IPS DF 4.7 (cell line): ENCODE measurements around the gene HNRNPH3.

ENCODE experiments used
- DNase-seq: peaks from one replicate; pipeline ENCODE4 v3.0.0-alpha.2; 2013; ENCODE audit warnings: low spot score; ENCODE audit errors: extremely low read depth

Gene HNRNPH3

DNA sequence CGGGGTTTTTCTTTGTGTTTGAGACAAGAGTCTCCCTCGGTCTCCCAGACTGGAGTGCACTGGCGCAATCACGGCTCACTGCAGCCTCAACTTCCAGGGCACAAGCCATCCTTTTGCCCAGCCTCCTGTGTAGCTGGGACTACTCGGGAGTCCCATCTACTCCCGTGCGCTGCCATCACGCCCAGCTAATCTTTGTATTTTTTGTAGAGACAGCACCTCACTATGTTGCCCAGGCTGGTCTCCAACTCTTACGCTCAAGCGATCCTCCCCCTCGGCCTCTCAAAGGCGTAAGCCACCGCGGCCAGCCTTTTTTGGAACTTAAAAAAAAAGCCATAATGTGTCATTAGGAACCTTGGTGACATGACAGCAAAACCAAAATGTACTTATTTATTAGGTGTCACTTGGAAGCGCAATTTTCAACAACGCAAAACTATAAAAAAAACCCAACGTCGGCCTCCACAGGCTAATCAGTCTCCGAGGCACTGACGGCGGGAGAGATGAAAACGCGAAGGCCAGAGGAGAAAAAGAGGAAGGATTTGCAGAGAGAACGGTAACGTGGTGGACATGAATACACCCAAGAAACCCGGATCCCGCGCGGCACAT, 911 bp upstream of the HNRNPH3 start:
- no peak for DNase-seq

DNA sequence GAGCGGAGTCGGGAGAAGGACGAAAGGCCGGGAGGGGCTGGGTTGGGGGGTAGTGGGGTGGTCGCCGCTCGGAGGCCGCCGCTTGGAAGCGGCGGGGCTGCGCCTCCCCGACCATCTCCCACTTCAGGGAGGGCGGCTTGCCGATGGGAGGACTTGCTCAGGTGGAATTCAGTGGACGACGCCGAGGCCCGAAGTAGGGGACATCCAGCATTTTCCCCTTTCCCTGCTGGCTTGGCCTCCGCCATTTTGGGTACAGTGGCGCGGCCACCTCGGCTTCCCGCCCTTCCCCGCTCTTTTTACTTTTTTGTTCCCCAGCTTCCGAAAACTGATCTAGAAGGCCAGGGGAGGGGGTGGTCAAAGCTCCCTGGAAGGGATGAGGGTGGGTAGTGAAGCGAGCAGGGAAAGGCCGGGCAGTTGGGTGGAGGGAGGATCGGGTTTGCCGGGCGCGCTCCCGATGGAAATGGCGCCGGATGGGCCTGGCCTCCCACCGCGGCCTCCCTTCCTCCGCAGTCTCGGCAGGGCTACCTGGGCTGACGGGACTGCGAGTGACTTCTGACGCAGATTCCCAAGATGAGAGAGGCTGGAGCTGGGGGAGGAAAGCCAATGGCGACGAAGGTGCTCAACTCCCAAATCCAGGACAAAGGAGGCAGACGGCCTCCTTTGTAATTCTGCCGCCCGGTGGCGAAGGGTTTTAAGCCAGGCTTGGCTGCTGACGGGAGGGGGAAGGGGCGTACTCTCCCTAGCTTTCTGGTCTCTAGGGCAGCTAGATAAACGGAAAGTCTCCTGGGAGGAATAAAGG, 594 bp downstream of the HNRNPH3 start, which contains the start of gene PBLD:
Gene PBLD (minus strand): TSS at position 670 of the 799 bp plus-strand sequence. CDS start 26,084 bp downstream, outside the sequence.
- peak; percentile 58 for DNase-seq

DNA sequence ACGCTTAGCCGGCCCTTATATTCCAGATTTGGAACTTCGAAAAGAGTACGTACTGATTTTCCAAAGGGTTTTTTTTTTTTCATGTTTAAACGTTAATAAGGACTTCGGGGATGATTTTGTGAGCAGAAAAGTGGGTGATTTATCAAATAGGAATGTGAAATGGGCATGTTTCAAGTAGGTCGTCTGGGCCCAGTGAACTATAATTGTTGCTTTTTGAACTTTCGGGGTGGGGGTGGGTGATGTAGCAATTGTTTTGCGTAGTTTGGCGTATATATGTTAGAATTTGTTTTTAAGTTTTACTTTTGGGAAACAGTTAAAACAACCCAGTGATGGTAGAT, 1.2 kb downstream of the HNRNPH3 start:
- DNase-seq: no peak

DNA sequence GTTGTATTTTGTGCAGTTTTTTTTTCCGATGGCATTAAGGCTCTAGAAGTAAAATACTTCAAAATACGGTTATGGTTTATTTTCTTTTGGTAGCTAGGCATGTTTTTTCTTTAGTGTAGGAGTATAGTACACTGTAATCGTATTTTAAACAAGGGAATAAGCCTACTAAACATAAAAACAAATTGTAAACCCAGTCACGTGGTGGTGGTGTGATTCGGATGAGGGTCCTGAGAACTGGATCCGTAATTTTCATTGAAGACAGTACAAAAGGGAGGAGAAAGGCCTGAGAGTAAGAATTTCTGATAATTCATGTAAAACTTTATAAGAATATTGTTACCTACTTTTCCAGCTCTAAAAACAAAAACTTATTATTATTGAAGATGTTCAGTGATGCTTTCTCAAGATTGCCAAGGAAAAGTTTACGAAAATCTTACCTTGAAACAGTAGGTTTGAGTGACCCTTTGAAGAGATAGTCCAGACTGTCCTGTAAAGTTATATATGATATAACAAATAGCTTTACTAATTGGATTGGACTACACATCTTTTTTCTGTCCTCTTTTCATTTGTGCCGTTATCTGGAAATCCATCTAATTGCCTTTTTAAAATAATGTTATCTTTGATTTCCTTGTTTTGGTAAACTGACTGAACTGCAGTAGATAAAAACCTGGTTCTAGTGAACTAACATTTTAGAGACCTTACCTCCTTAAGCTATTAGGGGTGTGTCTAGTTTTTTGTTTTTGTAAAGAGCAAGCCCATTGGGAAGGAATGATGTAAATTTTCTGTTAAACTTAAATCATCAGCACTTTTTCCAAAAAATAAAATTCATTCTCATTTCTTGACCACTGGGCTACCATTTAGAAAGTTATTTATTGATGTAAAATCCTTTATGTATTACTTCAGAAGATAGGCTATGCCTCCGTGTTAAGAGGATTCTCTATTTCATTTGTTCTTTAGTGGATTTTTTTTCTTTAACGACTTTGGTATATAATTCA, 1.9 kb downstream of the HNRNPH3 start:
- no peak for DNase-seq

DNA sequence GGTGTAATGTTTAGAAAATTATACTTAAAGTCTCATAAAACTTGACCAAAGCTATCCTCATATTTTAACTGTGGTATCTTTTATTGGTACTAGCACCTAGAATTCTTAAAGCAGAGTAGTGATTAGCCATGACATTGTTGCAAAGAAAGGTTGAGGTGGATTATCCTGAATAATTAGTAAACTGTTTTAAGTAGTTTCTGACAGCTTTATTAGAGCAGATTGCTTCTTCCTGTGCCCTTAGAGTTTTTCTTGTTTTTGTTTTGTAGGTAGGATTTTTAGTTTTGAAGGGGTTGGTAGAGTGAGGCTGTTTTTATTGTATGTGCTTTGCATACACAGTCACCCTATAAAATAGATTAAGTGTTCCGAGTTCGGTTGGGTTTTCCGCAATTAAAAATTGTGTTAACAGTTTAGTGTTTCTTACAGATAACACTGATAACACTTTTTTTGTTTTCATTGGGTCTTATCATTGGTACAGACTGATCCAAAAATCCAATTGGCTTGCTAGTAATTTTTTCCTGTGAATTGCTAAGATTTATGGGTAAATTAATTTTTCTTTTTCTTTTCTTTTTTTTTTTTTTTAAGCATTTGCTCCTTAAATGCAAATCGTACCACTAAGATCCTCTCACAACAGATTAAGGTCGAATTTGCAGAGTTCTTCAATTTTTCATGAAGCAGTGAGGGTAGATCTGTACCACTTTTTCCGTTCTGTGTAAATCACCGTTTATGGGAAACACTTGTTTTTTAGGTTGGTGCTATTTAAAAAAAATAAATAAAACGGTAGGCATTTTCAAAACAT, 3.0 kb downstream of the HNRNPH3 start:
- no peak for DNase-seq

DNA sequence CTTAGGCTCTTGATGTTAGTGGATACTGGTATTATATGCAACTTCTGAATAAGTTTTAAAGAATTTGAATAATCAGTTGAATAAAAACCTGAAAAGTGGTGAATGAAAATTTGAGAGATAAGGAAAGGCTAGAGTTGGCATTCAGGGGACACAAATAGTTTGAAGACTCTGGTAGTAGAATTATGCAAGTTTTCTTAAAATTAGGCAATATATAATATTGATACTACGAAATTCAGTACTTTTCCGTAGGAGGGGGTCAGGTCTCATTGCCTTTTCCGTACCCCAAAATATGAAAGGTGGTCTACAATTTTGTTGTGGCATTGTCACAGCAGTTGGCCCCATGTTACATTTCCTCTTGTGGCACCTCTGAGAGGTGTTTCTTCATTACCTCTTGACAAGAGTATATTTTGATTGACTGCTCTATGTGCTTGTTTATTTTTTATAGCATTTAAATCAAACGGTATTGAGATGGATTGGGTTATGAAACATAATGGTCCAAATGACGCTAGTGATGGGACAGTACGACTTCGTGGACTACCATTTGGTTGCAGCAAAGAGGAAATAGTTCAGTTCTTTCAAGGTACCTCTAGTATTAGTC, 5.0 kb downstream of the HNRNPH3 start:
- no peak for DNase-seq

DNA sequence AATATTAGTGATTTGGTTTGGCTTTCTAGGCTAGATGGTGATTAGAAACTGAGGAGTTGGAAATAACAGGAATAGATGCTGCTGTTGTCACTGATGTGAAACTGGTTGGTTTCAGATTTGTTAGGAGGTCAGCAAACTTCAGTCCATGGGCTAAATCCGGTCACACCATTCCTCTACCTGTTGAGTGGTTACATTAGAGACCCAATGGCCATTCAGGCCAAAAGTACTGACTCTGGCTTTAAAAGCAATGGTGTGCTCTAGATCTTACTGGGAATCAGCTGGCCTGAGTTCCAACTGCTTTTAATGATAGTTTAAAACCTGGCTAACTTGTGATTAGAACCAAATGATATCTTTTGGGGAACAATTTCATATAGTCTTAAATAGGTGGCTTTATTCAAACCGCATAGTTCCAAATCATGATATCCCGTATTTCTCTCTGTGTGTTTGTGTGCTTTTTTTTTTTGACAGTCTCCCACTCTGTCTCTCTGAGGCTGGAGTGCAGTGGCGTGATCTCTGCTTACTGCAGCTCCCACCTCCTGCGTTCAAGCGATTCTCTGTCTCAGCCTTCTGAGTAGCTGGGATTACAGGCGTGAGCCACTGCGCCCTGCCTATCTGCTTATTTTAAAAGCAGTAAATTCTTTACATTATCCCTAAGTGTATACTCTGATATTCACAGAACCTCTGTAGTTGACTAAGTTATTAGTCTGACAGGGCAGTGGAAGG, 8.7 kb downstream of the HNRNPH3 start:
- no peak for DNase-seq

DNA sequence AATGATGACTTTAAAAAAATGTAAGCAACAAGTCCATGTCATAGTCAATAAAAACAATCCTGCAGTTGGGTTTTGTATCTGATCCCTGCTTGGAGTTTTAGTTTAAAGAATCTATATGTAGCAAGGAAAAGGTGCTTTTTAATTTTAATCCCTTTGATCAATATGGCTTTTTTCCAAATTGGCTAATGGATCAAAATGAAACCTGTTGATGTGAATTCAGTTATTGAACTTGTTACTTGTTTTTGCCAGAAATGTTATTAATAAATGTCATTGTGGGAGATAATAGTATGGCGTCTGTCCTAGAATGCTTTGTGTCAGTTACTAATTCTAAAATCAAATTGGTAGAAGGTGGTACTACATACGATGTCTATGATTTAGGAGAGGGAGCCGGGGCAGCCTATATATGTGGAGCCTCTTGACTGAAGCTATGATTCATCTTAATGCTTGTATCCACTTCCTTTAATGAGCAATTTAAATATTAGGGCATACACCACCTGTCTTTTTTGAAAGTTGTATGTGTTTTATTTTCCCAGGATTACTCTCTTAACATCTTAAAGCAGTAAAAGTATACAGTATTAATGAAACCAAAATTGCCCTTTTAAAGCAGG, 11.1 kb downstream of the HNRNPH3 start:
- no peak for DNase-seq

DNA sequence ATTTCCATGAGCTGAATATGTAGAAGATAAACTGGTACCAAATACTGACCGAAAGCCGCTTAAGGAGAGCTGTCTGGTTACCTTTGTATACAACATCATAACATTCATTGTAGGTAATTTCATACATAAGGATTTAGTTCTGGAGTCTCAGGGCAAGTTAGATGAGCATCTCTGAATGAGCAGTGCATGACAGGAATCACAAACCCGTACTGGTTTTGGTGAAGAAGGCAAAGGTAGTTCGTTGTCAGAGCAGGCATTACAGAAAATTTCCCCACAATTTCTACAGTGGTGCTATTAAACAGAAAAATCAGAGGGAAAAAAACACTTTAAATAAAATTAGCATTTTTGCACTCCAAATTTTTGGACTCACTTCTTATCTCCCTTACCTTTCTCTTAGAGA, 13.8 kb downstream of the HNRNPH3 start:
- DNase-seq: no peak

DNA sequence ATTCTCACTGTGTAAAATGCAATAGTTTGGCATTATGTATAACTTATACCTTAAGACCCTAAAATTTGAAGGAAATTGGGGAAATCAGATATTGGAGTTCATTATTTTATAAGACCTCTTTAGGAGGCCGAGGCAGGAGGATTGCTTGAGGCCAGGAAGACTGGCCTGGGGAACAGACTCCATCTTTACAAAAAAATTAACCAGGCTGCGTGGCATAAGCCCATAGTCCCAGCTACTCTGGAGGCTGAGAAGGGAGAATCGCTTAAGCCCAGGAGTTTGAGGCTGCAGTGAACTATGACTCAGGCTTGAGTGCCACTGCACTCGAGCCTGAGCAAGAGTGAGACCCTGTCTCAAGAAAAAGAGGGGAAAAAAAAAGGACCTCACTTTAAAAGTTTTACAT, 14.9 kb downstream of the HNRNPH3 start:
- no peak for DNase-seq

DNA sequence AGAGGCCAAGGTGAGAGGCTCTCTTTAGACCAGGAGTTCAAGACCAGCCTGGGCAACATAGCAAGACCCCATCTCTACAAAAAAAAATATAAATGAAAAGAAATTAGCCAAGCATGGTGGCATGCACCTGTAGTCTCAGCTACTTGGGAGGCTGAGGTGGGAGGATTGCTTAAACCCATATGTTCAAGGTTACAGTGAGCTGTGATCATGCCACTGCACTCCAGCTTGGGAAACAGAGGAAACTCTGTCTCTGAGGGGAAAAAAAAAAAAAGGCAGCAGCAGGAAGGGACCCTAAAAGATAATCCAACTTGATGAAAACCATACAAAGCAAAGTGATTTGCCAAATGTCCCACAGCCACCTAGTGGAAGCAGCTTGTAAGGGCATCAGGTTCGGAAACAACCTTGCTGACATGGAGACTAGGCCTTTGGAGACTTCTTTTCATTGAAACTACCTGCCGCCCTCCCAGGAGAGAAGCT, 16.4 kb downstream of the HNRNPH3 start:
- DNase-seq: no peak

DNA sequence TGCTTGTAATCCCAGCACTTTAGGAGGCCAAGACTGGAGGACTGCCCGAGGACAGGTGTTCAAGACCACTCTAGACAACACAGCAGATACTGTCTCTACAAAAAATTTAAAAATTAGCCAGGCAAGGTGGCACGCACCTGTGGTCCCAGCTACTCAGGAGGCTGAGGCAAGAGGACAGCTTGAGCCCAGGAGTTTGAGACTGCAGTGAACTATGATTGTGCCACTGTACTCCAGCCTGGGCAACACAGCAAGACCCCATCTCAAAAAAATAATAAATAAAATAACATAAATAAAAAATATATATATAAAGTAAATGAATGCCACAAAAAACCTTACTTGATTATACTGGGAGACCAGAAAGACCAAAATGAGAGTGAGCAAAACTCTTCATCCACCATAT, 21.7 kb downstream of the HNRNPH3 start:
- no peak for DNase-seq

DNA sequence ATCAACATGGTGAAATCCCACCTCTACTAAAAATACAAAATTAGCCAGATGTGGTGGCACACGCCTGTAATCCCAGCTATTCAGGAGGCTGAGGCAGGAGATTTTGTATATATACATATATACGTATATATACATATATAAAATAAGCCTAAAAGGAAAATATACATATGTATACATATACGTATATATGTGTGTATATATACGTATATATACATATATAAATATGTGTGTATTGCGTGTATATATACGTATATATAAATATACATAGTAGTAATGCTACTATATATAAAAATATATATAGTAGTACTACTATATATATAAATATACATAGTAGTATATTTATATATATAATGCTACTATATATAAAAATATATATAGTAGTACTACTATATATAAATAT, 27.3 kb downstream of the HNRNPH3 start:
- DNase-seq: no peak

DNA sequence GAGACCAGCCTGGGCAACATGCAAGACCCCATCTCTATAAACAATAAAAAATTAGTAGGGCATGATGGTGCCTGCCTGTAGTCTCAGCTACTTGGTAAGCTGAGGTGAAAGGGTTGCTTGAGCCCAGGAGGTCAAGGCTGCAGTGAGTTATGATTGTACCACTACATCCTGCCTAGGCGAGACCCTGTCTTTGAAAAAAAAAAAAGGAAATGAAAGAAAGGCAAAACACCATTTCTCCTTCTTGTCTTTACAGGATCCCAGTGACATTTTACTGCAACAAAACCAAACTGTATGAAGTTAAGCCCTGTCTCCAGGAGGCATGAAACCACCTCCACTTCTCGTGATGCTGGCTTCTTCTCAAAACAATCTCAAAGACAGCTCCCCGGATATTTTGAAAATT, 30.7 kb downstream of the HNRNPH3 start:
- DNase-seq: no peak

DNA sequence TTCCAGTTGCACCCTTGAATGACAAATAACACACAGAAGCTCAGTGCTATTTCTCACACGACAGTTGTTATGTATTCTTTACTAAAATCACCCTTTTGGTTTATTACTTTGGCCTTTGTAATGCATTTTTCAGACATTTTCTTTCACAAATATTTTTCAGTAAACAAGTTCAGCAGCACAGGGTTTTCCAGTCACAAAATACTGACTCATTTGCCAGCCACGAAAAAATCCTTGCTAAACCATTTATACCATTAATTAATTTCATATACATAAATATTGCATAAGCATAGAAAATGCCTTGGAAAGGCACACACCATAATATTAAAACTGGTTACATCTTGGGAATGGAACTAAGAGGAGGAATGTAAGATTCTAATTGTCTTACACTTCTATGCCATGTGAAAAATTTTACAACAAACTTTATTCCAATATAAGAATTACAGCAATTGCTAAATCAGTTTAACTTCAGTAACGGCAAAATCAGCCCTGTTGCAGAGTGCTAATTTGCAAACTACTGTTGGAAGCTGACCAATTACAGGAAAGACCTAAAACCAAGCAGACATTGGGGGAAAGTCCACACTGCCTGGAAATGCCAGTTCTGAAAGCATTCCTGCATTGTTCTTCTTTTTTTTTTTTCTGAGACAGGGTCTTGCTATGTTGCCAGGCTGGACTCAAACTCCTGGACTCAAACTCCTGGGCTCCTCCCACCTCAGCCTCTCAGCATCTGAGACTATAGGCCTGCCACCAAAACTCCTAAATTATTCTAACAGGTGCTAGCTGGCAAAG, 32.4 kb downstream of the HNRNPH3 start:
- DNase-seq: no peak

DNA sequence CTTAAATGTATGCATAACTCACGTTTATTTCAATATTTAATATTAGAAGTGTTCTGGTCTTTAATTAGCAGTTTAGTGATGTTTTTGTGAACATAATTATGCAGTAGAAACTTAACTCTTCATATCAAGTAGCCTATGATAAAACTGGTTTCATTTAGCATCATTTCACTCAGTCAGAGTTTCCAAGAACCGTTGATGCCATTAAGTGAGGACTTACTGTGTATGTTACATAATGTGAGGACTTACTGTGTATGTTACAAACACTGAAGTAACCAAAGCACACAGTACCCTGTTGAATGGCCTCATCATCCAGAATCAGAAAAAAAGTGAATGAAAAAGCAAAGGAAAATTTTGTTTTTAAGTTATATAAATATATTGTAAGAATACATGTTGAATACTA, 33.7 kb downstream of the HNRNPH3 start:
- no peak for DNase-seq

DNA sequence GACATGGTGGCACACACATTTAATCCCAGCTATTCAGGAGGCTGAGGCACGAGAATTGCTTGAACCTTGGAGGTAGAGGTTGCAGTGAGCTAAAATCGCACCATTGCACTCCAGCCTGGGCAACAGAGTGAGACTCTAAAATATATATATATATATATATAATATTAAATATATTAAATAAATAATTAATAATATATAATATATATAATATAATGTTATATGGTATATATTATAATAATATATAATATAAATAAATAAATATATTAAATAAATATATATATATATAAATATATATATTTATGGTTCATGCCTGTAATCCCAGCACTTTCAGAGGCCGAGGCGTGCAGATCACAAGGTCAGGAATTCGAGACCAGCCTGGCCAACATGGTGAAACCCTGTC, 34.7 kb downstream of the HNRNPH3 start:
- DNase-seq: no peak

DNA sequence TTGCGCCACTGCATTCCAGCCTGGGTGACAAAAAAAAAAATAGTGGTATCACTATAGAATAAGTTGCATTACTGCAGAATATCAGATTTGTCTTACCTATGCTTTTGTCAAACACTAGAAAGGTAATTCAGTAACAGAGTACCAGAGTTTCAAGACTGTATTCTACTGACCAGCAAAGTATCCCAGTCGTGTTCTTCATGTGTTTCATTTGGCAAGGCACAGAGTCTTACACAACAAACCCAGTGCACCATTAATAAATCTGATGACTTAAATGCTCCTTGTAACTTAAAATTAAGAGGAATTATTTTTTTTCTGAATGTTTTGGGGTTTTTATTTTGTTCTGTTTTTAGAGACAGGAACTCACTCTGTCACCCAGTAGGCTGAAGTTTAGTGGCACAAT, 35.3 kb downstream of the HNRNPH3 start:
- no peak for DNase-seq

DNA sequence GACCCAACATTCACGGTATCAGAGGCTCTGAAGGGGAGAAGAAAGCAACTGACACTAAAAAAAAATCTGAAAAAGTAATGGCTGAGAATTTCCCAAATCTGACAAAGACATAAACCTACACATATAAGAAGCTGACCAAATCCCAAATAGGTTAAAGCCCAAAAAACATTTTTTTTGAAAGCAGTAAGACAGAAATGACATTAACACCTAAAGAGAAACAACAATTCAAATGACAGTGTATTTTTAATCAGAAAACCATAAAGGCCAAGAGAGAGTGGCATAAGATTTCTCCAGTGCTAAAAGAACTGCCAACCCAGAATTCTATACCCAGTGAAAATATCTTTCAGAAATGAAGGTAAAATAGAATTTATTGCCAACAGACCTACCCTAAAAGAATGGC, 39.7 kb downstream of the HNRNPH3 start:
- DNase-seq: no peak
